CD1c-positive myeloid dendritic cell (primary cell): ENCODE results near the gene SNTN.
"Not testable (repeated sequence)": the region's sequence is repeated elsewhere in the genome, so short reads cannot be mapped to it uniquely, and the experiment has no call there.

Experiments
- DNase-seq: peaks from one replicate; pipeline ENCODE4 v3.0.0-alpha.2; 2016; ENCODE audit errors: extremely low spot score

Gene SNTN

DNA sequence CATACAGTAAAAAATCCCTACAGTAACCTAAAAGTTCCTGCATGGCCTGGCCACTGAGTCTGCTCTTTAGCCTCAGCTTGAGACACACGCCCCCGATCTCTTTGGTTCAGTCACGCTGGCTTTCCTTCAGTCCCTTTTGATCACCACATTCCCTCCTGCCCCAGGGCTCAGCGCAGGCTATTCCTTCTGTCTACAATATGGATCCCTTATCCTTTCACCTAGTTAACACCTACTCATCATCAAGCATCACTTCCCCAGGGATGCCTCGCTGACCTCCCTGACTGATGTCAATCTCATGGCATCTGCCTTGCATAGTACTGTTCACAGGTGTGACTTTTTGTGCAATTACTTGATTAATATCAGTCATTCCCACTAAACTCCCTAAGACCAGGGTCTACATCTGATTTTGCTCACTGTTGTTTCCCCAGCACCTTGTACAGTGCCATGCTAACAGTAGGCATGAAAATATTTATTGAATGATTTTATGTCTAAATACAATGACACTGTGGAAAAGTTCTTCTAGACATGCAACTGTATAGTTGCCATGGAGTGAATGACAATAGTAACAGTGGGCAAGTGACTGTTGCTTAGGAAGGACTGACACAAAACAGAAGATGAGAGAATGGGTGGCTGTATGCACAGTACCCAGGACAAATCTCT, at the start of gene SNTN:
Gene SNTN, plus strand, starts transcription at position 610 of the 660 bp plus-strand sequence. Its CDS starts 13 bp downstream, at position 623.
- DNase-seq = no peak

DNA sequence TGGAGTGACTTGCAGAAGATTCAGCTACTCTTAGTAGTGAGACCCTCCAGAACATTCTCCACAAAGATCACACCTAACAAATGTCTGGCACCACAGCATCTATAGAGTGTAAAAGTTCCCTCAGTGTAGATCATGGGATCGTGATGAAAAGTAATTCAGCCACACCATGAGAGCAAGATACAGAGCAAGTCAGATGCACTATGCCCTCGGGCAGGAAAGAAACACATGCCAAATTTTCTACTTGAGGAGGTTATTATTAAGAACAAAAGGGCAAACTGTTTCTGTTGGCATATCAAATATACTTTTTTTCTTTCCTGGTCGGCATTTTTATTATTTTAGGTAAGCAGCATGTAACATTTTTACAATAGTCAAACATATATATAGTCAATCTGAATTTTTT, 44.8 kb upstream of the SNTN start:
- DNase-seq = no peak

GRCh38 chr3:63609408-63609807, 43.1 kb upstream of the SNTN start:
- no peak for DNase-seq

DNA sequence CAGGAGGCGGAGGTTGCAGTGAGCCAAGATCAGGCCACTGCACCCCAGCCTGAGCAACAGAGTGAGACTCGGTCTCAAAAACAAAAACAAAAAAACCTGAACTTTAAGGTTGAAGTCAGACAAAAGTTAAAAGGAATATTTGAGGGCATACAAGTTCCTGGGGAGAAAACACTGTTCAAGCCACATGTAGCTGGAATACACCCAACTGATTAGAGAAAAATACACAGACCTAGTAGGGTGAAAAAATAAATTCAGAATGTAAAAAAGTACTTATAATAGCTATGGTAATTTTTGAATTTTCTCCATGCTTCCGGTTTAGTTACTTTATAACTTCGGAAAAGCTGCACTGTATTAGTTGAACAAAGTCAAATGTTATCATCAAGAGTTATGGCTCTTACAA, 42.6 kb upstream of the SNTN start:
- no peak for DNase-seq

DNA sequence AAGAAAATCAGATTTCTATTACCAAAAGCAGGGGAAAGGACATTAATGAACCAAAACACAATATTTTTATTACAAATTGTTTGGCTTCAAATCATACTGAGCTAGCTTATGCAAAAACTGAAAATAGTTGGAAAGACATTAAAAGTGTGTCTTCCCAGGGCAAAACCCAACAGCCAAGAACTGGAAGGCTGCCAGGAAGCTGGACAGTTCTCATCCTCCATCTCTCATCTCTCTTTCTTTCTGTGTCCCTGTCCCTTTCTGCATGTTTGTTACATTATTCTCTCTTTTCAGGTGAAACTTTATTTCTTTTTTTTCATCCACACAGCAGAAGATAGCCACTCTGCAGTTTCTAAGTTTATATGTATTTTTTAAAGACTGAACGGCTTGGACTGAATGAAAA, 41.1 kb upstream of the SNTN start:
- no peak for DNase-seq

DNA sequence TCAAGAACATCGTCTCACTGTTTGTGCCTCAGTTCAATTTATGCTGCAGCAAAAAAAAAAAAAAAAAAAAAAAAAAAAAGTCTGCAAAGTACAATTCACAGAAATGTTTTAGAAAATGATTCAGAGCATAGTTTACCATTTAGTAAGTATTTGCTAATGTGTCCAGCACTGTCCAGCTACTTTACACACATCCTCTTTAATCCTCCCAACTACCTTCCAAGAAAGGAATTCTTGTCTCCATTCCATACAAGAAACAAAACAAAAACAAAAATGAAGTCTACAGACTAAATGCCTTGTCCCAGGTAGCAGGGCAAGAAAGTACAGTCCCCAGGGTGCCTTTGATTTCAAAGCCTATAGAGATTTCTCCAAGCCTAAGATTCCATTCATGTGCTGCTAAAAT, 38.9 kb upstream of the SNTN start:
- DNase-seq = no peak

DNA sequence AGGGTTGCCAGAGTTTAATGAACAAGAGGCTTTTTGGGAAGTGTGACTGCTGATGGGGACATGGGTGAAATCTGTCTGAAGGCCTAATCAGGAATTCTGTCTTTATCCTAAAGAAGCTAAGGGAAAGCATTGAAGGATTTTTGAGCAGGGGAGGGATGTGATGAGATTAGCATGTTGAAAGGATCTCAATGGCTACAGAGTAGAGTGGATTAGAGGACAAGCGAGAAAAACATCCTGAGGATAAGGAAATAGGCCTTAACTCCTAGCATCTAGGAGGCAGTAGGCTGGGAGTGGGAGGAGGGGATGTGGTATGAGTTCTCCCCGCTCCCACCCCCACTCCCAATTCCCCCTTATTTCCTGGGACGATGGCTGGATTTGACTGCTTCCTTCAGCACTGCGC, 35.1 kb upstream of the SNTN start:
- DNase-seq = no peak

DNA sequence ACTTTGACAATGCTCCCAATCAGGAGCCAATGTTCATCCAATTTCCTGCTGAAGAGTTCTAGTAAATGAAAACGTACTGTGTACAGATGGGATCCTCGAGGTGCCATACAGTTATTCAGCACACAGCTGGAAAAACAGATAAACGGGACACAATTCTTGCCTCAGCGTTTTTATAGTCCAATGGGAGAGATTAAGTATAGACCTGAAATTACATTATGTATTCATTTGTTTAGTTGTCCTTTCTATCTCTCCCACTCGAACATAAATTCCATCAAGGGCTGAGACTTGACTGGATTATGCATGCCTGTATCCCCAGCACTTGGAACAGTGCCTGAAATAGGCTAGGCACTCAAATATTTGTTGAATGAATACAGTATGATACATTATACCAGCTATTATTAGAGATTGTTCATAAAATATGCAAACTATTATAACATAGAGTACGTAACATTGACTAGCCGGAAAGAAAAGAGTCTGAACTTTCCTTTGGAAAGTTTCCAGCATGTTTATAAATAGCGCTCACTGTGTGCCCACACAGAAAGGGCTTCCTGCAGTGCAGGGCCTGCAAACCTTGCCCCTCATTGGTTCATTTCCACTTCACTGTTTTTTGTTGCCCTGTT, 27.4 kb upstream of the SNTN start:
- no peak for DNase-seq

DNA sequence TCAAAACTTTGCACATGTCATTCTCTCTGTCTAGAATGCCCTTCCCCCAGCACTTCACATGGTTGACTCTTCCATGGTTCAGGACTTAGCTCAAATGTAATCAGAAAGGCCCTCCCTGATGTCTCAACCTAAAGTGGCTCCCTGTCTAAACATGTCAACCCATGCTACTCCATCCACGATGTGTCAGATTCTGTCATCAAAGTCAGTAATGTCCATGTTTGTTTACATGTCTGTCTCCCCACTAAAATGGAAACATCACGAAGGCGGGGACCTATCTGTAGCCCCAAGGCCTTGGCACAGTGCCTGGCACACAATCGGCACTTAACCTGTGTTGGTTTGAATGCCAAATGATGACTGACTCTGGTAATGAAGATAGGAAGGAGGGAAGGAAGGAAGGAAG, 20.8 kb upstream of the SNTN start:
- DNase-seq = no peak

DNA sequence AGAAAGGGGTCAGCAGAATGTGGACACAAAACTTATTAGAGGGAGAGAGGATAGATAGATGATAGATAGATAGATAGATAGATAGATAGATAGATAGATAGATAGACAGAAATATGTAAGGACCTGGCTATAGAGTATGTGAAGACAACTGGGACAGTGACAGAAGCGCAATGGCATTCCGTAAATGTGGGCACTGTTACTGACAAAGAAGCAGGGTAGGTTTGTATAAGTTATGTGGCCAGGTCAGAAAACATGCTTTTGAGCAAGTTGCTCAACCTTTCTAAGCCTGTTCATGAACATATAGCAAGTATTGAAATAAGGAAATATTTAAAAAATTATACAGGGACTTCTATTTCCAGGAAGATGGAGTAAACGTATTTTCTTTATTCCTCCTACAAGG, 17.3 kb upstream of the SNTN start:
- DNase-seq = no peak

- DNase-seq = no peak
These were observed 12.7 kb upstream of the SNTN start for GRCh38 chr3:63639806-63640205.

DNA sequence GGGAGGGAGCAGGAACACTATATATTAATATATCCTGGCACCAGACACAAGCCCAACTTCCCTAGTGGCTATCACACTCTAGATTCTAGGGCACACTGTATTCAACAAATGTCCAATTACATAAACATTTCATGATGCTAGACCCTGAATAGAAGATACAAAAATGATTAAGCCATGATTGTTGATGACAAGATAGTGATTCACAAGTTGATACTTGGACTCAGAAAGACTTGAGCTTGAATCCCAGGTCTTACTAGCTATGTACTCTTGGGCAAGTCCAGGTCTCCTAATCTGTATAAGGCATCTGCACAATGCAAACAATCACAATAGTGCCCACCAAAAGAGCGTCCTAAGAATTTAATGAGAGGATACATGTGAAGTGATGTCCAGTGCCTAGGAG, 10.0 kb upstream of the SNTN start:
- DNase-seq = no peak

DNA sequence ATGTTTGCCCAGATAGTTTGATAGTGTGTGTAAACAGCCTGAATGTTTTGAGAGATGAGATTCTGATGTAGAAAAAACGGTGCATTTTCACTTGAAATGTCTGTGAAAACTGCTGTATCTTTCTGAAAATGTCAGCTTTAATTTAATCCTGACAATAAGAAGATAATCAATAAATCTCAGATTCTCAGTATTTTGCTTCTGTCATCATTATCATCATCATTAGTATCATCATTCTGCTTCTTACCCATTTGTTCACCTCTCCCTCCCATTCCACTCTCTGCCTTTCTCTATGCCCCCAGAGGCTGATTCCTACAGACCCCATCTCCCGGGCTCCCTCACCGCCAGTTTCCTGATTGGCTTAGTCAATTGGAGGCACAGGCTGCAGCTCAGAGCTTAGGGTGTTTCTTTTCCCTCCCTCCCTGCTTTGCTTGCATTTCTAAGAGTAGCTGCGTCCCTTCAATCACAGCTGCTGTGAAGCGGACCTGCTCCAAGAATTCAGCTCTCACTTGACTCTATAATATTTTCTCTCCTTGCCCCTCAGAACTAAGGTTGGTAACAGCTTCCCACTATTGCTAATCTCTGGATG, 8.2 kb upstream of the SNTN start:
- no peak for DNase-seq

GRCh38 chr3:63644928-63645781, 7.3 kb upstream of the SNTN start:
- not testable (repeated sequence) for DNase-seq

GRCh38 chr3:63654211-63654610, 1.7 kb downstream of the SNTN start:
- DNase-seq = no peak

DNA sequence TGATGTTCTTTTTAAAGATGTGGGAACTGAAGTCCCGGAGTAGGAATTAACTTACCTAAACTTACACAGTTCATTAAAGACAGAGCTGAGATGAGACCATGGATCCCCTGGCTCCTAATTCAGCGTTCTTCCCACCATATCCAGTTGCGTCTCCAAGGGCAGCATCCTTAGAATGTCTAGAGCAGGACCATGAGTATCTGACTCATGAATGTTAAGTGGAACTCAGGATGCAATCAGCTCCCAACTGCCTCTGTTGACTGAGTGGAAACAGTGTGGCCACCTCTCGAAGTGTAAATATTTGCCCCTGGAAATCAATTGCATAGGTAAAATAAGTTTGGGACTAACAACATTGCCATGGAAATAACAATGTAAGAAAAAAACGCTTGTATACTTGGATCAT, 2.5 kb downstream of the SNTN start:
- no peak for DNase-seq

DNA sequence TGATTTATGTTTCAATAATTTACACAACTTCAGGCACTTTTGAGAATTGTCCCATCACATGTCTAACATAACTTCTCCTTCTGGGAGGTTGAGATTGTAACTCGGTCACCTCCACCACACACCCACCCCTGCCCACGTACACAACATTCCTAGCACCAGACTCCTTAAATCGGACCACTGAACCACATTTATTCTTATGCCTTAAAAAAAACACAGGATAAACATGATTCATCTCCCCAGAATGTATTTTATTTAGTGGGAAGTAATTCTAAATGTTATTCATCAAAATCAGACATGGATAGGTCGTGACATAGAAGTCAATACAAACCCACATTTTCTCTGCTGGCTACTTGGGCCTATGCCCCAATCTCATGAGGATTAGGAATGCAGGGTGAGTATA, 3.0 kb downstream of the SNTN start:
- DNase-seq = no peak

GRCh38 chr3:63656786-63657185, 4.3 kb downstream of the SNTN start:
- DNase-seq = no peak

DNA sequence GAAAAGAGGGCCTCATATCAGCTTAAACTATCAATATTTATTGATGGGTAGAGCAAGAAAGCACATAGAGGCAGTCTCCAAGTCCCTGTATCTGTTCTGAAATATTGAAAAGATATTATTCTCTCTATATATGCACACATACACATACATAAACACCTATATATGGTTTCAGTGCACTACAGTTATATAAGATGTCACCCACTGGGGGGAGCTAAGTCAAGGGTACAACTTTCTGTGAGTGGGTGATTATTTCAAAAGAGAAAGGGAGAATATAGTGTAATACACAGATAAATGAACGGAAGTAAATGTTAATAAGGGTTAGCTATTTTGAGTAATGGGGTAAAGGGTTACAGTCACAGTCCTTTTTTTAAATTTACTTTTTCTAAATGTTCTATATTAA, 8.8 kb downstream of the SNTN start:
- no peak for DNase-seq

DNA sequence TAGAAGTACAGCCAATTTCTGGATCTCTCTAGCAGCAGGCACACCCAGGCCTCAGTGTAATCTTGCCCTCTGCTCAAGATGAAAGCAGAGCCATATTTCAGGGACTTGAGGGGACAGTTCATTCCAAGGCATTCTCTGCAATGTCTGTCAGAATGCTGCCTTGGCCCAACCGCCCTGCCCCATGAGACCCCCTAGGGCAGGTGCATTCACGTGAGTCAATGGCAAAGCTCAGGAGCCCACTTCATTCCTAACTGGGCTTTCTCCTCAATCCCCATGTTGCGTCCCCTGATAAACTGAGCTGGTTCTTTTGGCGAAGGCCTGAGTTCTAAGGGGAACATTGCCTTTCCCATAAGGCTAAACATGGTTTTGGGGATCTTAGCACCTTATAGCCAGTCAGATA, 9.5 kb downstream of the SNTN start:
- no peak for DNase-seq

DNA sequence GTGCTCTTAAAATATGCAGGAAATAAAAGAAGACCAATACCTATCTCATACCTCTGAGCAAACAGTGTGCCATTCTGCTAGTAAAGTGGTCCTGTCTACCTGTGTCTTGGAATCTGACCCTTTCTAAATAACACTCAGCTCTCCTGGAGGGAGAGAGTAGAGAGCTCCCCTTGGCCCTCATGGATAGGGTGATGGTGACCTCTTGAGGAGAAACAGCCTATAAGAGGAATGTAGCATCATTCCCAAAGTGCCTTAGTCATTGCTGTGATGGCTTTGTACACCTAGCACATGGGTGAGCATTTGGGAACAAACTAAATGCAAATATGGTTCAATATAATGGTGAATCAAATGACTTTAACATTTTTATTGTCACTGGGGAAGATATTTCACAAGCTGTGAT, 10.0 kb downstream of the SNTN start:
- DNase-seq = no peak

DNA sequence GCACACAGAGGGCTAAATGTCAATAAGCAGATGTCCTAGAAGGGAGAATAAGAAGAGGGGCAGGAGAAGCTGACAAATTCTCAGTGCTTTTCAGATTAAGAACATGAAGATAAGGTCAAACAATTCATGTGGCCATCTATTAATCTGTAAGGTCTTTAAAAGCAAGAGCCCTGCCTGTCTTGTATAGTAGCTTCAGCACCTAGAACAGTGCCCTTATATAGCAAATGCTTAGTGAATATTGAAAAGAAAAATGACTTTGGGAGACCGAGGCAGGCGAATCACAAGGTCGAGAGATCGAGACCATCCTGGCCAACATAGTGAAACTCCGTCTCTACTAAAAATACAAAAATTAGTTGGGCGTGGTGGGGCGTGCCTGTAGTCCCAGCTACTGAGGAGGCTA, 18.1 kb downstream of the SNTN start:
- DNase-seq = no peak

DNA sequence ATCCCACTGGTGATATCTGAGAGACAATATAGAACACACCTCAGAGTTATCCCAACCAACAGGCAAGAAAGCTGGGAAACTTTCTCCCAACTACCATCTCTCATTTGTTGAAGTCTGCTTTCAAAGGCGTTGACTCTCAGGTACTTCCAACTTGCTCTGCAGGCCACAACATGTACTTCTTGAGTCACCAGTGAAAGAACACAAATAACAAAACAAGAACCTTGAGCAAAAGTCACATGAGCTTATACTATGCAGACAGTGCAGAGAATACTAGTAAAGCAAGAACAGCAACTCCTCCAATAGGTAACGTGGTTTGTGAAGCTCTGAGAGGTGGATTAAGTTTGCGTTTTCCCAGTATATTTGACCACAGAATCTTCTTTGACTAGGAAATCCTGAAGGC, 20.6 kb downstream of the SNTN start:
- DNase-seq = no peak
